Activated T-cell treated with anti-CD3 and anti-CD28 coated beads for 1 hour (primary cell): ENCODE data around the gene HOTAIR.

Experiments
- DNase-seq: peaks from one replicate; pipeline ENCODE4 v3.0.0-alpha.2; 2020; ENCODE audit warnings: low read depth

HOTAIR gene

GRCh38 chr12:53988541-53989226 is 13.9 kb upstream of the HOTAIR start:
- no peak for DNase-seq

GRCh38 chr12:53987787-53988230 is 13.1 kb upstream of the HOTAIR start:
- DNase-seq: no peak

GRCh38 chr12:53986686-53987483 is 12.1 kb upstream of the HOTAIR start:
- DNase-seq: no peak

GRCh38 chr12:53985994-53986685 is 11.4 kb upstream of the HOTAIR start:
- no peak for DNase-seq

GRCh38 chr12:53985692-53985993 is 10.9 kb upstream of the HOTAIR start:
- DNase-seq: no peak

- DNase-seq: peak; percentile 64
Observed at GRCh38 chr12:53984901-53985691, 10.3 kb upstream of the HOTAIR start, which contains the start of gene HOXC10. Gene HOXC10, plus strand, starts transcription at chr12:53985146. Its CDS starts 114 bp downstream, at chr12:53985260.

GRCh38 chr12:53983950-53984572 is 9.3 kb upstream of the HOTAIR start:
- no peak for DNase-seq

- DNase-seq: no peak
Observed at GRCh38 chr12:53983568-53983949, 8.8 kb upstream of the HOTAIR start.

GRCh38 chr12:53982648-53983567 is 8.2 kb upstream of the HOTAIR start:
- no peak for DNase-seq

GRCh38 chr12:53981634-53982565 is 7.1 kb upstream of the HOTAIR start:
- no peak for DNase-seq

- DNase-seq: no peak
Observed at GRCh38 chr12:53980802-53981496, 6.2 kb upstream of the HOTAIR start.

- DNase-seq: no peak
Observed at GRCh38 chr12:53980104-53980801, 5.5 kb upstream of the HOTAIR start.

GRCh38 chr12:53978477-53979356 is 4.0 kb upstream of the HOTAIR start:
- DNase-seq: no peak

- no peak for DNase-seq
Observed at GRCh38 chr12:53977596-53978445, 3.1 kb upstream of the HOTAIR start.

GRCh38 chr12:53976823-53977595 is 2.3 kb upstream of the HOTAIR start:
- no peak for DNase-seq
